Aorta (tissue), 5 donors: ENCODE data around the gene ROBO1. TPM values are rescaled to one million over a fixed set of nuclear protein-coding genes. Genes with fewer than 3 reads are reported as not detected.

Experiments
- ATAC-seq: fragments of 200-7000 bp; cut with Tn5 transposase; one replicate; pipeline ENCODE4 v1.9.1; 2022; ENCODE audit warnings: moderate library complexity; ENCODE audit not compliant: low FRiP score
- DNase-seq, 2 donors: peaks; one replicate each; pipeline ENCODE4 v3.0.0-alpha.2; 2020
- H3K27ac ChIP-seq, 2 donors: one replicate each; pipeline ENCODE4 v1.5.1; 2013; ENCODE audit warnings: low read length in 2 of 2, mild to moderate bottlenecking in 2 of 2, moderate library complexity in 2 of 2, control low read depth in 1 of 2, inconsistent platforms in 1 of 2, low read depth in 1 of 2
- H3K27me3 ChIP-seq, 2 donors: one replicate each; pipeline ENCODE4 v1.6.1; 2013; ENCODE audit warnings: control low read depth in 1 of 2, low read length in 1 of 2, mild to moderate bottlenecking in 1 of 2, moderate library complexity in 1 of 2; ENCODE audit not compliant: insufficient read depth in 2 of 2, control insufficient read depth in 1 of 2
- H3K36me3 ChIP-seq, 2 donors: one replicate each; pipeline ENCODE4 v1.6.1; 2013; ENCODE audit warnings: control low read depth in 1 of 2, low read length in 1 of 2, mild to moderate bottlenecking in 1 of 2; ENCODE audit not compliant: insufficient read depth in 2 of 2, control insufficient read depth in 1 of 2
- H3K4me1 ChIP-seq, 2 donors: one replicate each; pipeline ENCODE4 v1.6.1; 2013; ENCODE audit warnings: low read length in 2 of 2, control low read depth in 1 of 2, mild to moderate bottlenecking in 1 of 2, moderate library complexity in 1 of 2; ENCODE audit not compliant: insufficient read depth in 2 of 2, control insufficient read depth in 1 of 2
- H3K4me3 ChIP-seq, 2 donors: one replicate each; pipeline ENCODE4 v1.5.1; 2013; ENCODE audit warnings: low read length in 2 of 2, control low read depth in 1 of 2, mild to moderate bottlenecking in 1 of 2
- H3K9me3 ChIP-seq: one replicate; pipeline ENCODE4 v1.6.1; 2013; ENCODE audit warnings: mild to moderate bottlenecking, low read length; ENCODE audit not compliant: control insufficient read depth
- WGBS, 2 donors: extraction: QIAGEN DNeasy Blood & Tissue Kit; methylation state at CpG; one replicate each; pipeline ENCODE4 v1.1.7; 2013; 5-methylcytosine and 5-hydroxymethylcytosine counted together
- intact Hi-C, 2 donors: fragments of 100-400 bp; cut with DNase I; formaldehyde crosslinking; loops; one replicate each; pipeline versions ENCODE4 v1.14.2 to v1.15.0; 2022
- polyA plus RNA-seq, 2 donors: library from polyadenylated mRNA; stranded (reverse); fragments of 200-250 nt; gene quantifications; one replicate each; pipeline ENCODE4 v1.2.3, GENCODE V29; 2013
- total RNA-seq, 2 donors: library from RNA; stranded (reverse); fragmentation: NEBNext Ultra II Directional; extraction: Animal tissue kit (Norgen Biotek cat#: 25700); gene quantifications; one replicate each; pipeline ENCODE4 v1.2.1, GENCODE V29; 2021
- donor health status: healthy with polysubstance abuse.
- donor health status: Bipolar disorder and iron deficiency.
- donor health status: DM: no; HTN: no; CAD: no.
- donor health status: DM: no; HTN: no; CAD: no.
- donor health status: DM: yes; HTN: yes; CAD: no.

The ROBO1 gene
- total and polyA plus RNA-seq, 4 donors, result 2.1 to 33.1 (median 16.6) TPM

DNA sequence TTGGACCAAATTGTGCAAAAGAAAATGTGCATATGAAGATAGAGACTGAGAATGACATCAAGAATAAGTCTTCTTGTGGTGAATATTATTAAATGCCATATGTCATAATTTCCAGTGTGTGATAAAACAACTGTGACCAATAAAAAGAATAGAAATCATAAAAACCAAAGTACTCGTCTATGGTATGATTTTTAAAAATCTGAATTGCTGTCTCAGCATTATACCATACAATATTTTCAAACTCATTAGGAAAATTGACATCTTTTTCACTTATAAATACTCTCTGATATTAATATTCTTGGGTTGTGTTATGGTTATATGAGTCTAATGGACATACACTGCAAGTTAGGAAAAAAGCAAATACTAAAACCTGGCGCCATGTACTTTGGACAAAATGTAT, 279.4 kb downstream of the ROBO1 start:
- Histone ChIP-seq H3K4me3 (no peak overlapping the region), H3K27ac (no peak overlapping the region), H3K9me3 (no peaks in the 10 kb centered on the region), H3K36me3 (no peaks in the 10 kb centered on the region), H3K27me3 (no peaks in the 10 kb centered on the region), H3K4me1 (peaks cover 0 to 1% of the 10 kb centered on the region in 2 donors)
- no peak for ATAC-seq
- intact Hi-C loops, result no loop called here
- DNase-seq, result no peak
- WGBS, 2 donors, result 95 to 96% methylated on average over 2 of the region's 2 CpGs

- no peak for DNase-seq
- no peak overlapping the region for H3K27ac ChIP-seq
- WGBS, 2 donors, result 70 to 71% methylated on average over 1 of the region's 1 CpG
- intact Hi-C loops, result no loop called here
- no peaks in the 10 kb centered on the region for H3K9me3 ChIP-seq
- no peak for ATAC-seq
- H3K4me1 ChIP-seq, result no peaks in the 10 kb centered on the region
- H3K27me3 ChIP-seq, result no peaks in the 10 kb centered on the region
- no peaks in the 10 kb centered on the region for H3K36me3 ChIP-seq
- no peak overlapping the region for H3K4me3 ChIP-seq
Measured at GRCh38 chr3:79480746-79481145, 287.1 kb downstream of the ROBO1 start.

GRCh38 chr3:79478620-79479019, 289.2 kb downstream of the ROBO1 start:
- DNase-seq (no peak), ATAC-seq (no peak)
- Histone ChIP-seq H3K36me3 (no peaks in the 10 kb centered on the region), H3K4me1 (no peaks in the 10 kb centered on the region), H3K9me3 (no peaks in the 10 kb centered on the region), H3K27ac (no peak overlapping the region), H3K4me3 (no peak overlapping the region), H3K27me3 (no peaks in the 10 kb centered on the region)
- intact Hi-C loops, result no loop called here
- 59 to 85% methylated on average over 1 of the region's 1 CpG for WGBS, 2 donors

DNA sequence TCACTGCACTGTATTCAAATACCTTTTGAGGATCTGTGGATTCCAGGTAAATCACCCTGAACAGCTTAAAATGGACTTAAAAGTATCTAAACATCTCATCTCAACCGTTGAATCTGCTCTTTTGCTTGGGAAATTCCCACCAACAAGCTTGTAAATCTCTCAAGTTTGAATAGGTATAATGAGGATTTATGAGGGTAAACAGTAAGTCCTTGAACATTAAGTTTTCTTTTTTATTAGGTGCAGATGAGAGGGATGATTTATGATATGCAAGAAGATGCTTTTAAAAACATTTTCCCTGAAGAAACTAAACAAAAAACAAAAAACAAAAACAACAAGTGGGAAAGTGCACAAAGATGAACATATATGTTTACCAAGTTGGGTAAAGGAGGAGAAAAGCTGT, 290.6 kb downstream of the ROBO1 start:
- Histone ChIP-seq H3K27me3 (no peaks in the 10 kb centered on the region), H3K36me3 (no peaks in the 10 kb centered on the region), H3K4me3 (no peak overlapping the region), H3K4me1 (no peaks in the 10 kb centered on the region), H3K27ac (no peak overlapping the region), H3K9me3 (no peaks in the 10 kb centered on the region)
- ATAC-seq, result no peak
- intact Hi-C loops, result no loop called here
- WGBS, 2 donors, result 7 to 29% methylated on average over 1 of the region's 1 CpG
- no peak for DNase-seq

DNA sequence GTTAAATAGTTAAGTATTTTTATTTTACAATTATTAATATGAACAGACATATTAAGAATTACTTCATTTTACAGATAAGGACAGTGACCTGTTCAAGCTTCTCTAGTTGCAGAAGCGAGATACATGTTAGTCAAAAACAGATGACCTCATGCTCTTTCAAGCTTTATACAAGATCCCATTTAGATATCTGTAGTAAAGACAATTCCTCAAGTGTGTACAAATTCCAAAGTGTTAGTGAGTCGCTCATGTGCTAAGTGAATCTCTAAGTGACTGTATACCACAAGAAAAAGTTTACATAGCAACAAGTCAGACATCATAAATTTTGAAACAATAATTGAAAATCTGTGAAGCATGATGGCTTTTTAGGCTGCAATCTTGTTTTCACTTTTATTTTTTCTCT, 293.8 kb downstream of the ROBO1 start:
- 60 to 77% methylated on average over 2 of the region's 2 CpGs for WGBS, 2 donors
- ATAC-seq, result no peak
- no peaks in the 10 kb centered on the region for H3K27me3 ChIP-seq
- H3K27ac ChIP-seq, result no peak overlapping the region
- intact Hi-C loops, result no loop called here
- no peak overlapping the region for H3K4me3 ChIP-seq
- no peaks in the 10 kb centered on the region for H3K36me3 ChIP-seq
- no peak for DNase-seq
- no peaks in the 10 kb centered on the region for H3K9me3 ChIP-seq
- H3K4me1 ChIP-seq, result no peaks in the 10 kb centered on the region

GRCh38 chr3:79467721-79468120, 300.1 kb downstream of the ROBO1 start:
- WGBS, 2 donors, result 71 to 86% methylated on average over 3 of the region's 3 CpGs
- no peak for ATAC-seq
- H3K27me3 ChIP-seq, result no peaks in the 10 kb centered on the region
- H3K4me1 ChIP-seq, result no peaks in the 10 kb centered on the region
- H3K9me3 ChIP-seq, result no peaks in the 10 kb centered on the region
- H3K36me3 ChIP-seq, result no peaks in the 10 kb centered on the region
- no peak for DNase-seq
- intact Hi-C loops, result no loop called here
- no peak overlapping the region for H3K4me3 ChIP-seq
- no peak overlapping the region for H3K27ac ChIP-seq

DNA sequence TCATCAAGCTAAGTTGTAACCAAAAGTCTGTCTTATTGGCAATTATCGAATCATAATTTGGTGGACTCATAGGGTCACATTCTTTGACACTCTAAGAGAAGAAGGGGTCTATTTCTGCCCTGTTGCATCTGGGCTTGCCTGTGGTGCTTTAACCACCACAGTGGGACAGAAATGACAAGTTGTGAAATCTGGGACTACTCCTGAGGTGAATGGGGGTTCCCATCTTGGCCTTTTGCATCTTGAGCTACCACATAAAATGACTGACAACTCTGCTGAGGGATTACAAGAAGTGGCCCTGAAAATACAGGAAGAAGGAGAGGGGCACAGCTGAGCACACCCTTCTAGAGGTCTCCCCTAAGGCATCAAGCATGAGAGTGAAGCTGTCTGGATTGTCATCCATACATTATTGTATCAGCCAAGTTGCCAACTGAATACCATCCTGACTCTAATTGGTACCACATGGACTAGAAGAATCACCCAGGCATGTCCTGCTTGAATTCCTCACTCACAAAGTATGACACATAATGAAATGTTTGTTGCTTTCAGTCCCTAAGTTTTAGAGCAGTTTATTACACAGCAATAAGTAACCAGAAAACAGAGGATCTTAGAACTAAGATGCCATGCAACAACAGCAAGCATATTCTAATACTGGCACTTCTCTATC, 306.5 kb downstream of the ROBO1 start:
- Histone ChIP-seq H3K4me1 (no peaks in the 10 kb centered on the region), H3K27ac (no peak overlapping the region), H3K4me3 (no peak overlapping the region), H3K9me3 (no peaks in the 10 kb centered on the region), H3K36me3 (no peaks in the 10 kb centered on the region), H3K27me3 (no peaks in the 10 kb centered on the region)
- DNase-seq (no peak), ATAC-seq (no peak)
- intact Hi-C loops, result no loop called here
- WGBS, 2 donors, result 96 to 99% methylated on average over 1 of the region's 1 CpG

- Histone ChIP-seq H3K4me3 (no peak overlapping the region), H3K27me3 (no peaks in the 10 kb centered on the region), H3K4me1 (no peaks in the 10 kb centered on the region), H3K9me3 (no peaks in the 10 kb centered on the region), H3K36me3 (no peaks in the 10 kb centered on the region), H3K27ac (no peak overlapping the region)
- WGBS, 2 donors, result 59 to 64% methylated on average over 2 of the region's 2 CpGs
- DNase-seq (no peak), ATAC-seq (no peak)
- intact Hi-C loops, result no loop called here
Measured at GRCh38 chr3:79453600-79453999, 314.2 kb downstream of the ROBO1 start.

- H3K9me3 ChIP-seq, result no peaks in the 10 kb centered on the region
- 49 to 77% methylated on average over 1 of the region's 1 CpG for WGBS, 2 donors
- H3K4me3 ChIP-seq, result no peak overlapping the region
- no peaks in the 10 kb centered on the region for H3K4me1 ChIP-seq
- no peak overlapping the region for H3K27ac ChIP-seq
- no peaks in the 10 kb centered on the region for H3K27me3 ChIP-seq
- DNase-seq, result no peak
- intact Hi-C loops, result no loop called here
- ATAC-seq, result no peak
- no peaks in the 10 kb centered on the region for H3K36me3 ChIP-seq
Measured at GRCh38 chr3:79436387-79436786, 331.4 kb downstream of the ROBO1 start.
